LNCAP (cell line): Measurements from ENCODE around the gene ADAM15.

Experiments used
- CTCF ChIP-seq: fragments of 450-650 bp; IDR thresholded peaks from 2 replicates; pipeline ENCODE4 v1.5.1; 2017; ENCODE audit warnings: mild to moderate bottlenecking

The ADAM15 gene

GRCh38 chr1:155086128-155086741 lies 35.1 kb downstream of the ADAM15 start:
- peak; percentile 100 for TF ChIP-seq CTCF

GRCh38 chr1:155086856-155087535 lies 35.9 kb downstream of the ADAM15 start:
- no peak for TF ChIP-seq CTCF

GRCh38 chr1:155091071-155092051 lies 40.2 kb downstream of the ADAM15 start:
- TF ChIP-seq CTCF: peak; percentile 99

GRCh38 chr1:155092131-155092530 lies 41.0 kb downstream of the ADAM15 start:
- no peak for TF ChIP-seq CTCF

- TF ChIP-seq CTCF: no peak
These were observed 41.5 kb downstream of the ADAM15 start for GRCh38 chr1:155092641-155093040.

GRCh38 chr1:155093911-155094621 lies 43.0 kb downstream of the ADAM15 start:
- peak; percentile 64 for TF ChIP-seq CTCF

- no peak for TF ChIP-seq CTCF
These were observed 43.5 kb downstream of the ADAM15 start for GRCh38 chr1:155094622-155094948.
